Measurements from ENCODE around the gene ZNF367.
A peak's percentile ranks its signal among the peaks of the same experiment; 100 is the strongest.

ZNF367 gene

DNA sequence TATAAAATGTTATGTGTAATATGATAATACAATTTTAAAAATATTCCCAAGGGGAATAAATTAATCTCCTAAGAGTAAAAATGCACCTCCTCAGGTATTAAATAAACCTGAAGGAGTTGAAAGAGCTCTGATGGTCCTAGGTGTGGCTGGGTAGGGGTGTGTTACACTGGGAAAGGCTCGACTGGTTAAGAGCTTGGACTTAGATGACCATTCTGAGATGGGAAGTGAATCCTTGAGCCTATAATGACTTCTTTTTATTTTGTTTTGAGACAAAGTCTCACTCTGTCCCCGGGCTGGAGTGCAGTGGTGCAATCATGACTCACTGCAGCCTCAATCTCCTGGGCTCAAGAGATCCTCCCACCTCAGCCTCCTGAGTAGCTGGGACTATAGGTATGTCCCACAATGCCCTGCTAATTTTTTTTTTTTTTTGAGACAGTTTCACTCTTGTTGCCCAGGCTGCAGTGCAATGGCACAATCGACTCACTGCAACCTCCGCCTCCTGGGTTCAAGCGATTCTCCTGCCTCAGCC, 22.6 kb upstream of the ZNF367 start:
- no peak overlapping the region for H3K27ac ChIP-seq
- no peak for DNase-seq (ENCODE audit: low read depth, low spot score)

DNA sequence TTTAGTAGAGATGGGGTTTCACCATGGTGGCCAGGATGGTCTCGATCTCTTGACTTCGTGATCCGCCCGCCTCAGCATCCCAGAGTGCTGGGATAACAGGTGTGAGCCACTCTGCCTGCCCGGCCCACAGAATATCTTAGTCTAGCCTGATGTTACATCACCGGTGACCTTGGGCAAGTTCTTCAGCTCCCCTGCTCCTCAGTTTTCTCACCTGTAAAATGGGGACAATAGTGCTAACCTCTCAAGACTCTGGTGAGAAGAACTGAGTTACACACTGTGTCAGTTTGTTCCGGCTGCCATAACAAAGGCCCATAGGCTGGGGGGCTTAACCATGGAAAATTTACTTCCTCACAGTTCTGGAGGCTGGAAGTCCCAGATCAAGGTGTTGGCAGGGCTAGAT, 19.3 kb upstream of the ZNF367 start:
- no peak for DNase-seq (ENCODE audit: low read depth, low spot score)
- no peak overlapping the region for H3K27ac ChIP-seq

DNA sequence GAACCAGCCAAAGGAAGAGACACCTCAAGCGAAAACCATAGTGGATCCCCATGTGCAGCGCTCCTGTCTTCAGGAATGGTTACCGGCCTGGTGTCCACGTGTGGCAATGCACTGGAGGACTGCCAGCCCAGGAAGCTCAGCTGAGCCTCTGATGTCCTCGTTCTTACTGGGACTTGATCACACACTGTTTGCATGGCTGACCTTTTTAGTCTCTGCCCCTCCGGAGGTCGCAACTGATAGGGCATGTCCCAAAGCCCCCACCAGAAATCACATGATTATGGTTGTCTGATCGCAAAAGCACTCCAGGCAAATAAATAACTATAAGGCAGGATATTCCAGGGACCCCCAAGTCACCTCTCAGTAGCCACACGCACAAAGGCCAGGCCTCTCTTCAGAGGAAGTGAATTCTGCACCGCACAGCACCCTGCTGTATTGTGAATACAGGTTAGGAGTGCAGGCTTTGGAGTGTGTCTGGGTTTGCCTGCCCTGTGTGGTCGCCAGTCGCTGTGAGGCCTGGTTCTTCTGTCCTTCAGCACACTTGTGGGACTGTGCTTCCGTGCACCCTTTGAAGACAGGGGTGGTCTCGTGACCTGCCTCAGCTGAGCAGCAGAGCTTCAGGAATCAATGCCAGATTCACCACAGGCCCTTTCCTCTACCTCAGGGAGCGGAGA, 18.4 kb upstream of the ZNF367 start:
- H3K27ac ChIP-seq: no peak overlapping the region

DNA sequence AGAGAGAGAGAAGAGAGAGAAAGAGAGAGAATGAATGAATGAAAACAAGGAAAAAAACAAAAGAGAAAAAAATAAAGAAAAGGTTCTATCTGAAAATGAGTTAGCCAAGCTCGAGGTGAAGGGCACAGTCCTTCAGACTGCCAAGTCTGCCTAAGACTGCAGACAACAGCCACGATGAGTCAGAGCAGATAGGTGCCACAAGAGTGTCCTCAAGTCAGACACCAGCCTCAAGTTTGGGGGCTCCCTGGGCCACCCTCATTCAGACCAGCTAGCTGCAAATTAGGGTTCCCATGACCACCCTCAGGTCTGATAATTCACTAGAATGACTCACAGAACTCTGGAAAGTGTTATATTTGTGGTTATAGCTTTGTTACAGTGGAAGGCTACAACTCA, 17.9 kb upstream of the ZNF367 start:
- H3K27ac ChIP-seq: no peak overlapping the region
- no peak for DNase-seq (ENCODE audit: low read depth, low spot score)

More for the DNA sequence above, 18.4 kb upstream of the ZNF367 start:
- no peak for DNase-seq (ENCODE audit: low read depth, low spot score)

DNA sequence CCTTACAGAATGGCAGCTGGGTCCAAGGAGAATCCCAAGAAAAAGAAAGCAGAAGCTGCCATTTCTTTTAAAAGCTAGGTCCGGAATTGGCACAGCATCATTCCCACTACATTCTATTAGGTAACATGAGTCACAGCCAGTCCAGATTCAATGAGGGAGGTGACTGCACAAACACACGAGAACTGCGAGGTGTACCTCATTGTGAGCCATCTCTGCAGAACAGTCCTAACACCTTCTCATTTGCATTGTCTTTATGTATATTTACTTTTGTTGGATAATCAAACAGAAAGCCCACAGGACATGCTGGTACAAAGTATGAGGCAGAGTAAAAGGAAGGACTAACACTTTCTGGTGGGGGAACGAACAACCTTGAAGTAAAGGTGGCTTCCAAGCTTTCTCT, 17.2 kb upstream of the ZNF367 start:
- H3K27ac ChIP-seq: no peak overlapping the region
- no peak for DNase-seq (ENCODE audit: low read depth, low spot score)

DNA sequence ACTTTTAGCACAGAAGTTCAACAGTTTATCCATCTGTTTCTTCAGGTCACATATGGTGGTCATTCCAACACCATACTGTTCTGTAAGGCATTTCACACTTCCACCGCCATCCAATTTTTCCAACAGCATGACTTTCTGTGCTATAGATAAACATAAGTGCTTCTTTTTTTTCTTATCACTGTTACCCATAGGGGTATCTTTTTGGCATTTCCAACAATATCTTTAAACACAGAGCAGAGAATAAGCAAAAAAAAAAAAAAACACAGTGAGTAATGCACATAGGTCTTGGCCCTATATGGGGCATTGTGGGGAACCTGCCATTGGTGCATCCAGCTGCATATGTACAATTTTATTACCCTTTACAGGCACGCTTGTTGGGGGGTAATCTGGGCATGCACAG, 12.2 kb upstream of the ZNF367 start:
- DNase-seq (ENCODE audit: low read depth, low spot score): no peak
- H3K27ac ChIP-seq: no peak overlapping the region

DNA sequence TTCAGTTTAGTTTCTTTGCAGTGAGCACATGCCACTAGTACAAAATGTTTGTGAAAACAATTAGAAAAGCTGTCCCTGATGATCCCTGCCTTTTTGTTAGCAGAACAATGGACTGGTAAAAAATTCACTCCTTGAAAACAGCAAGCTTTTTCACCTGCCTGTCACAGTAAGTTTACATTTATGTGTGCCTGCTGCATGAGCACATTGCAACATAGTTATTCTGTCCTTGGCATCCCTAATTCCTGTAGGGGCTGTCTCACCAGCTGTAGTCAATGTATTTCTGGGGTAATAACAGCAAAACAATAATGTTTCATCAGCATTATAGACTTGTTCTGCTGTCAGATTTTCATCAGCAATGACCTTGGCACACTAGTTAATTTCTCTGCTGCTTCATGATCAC, 11.6 kb upstream of the ZNF367 start:
- no peak for DNase-seq (ENCODE audit: low read depth, low spot score)

DNA sequence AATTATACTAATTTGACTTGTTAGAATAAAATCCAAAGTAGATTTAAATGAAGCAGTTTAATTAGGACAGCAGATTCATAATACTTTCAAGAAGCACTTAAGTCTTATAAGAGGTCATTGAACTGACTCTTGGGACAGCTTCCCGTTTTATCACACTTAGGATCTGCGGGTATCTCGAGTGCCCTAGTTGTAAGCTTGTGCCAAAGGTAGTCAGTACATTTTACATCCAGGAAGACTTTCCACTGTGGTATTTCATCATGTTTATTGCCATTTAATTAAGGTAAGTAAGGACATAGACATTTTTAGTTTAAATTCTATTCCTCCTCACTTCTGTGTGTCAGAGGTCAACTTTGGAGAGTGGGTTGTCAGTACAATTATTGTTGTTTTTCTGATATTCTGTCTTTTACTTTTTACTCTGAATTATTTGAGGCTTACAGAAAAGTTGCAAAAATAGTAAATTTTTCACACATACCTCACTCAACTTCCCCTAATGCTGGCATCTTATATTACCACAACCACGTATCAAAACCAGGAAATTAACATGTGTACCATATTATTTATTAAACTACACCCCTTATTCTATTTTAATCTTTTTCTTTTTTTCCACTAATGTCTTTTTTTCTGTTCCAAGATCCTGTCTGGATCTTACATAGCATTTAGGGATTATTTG, 7.5 kb upstream of the ZNF367 start:
- DNase-seq (ENCODE audit: low read depth, low spot score): no peak
- H3K27ac ChIP-seq: no peak overlapping the region

More for the DNA sequence above, 11.6 kb upstream of the ZNF367 start:
- no peak overlapping the region for H3K27ac ChIP-seq

DNA sequence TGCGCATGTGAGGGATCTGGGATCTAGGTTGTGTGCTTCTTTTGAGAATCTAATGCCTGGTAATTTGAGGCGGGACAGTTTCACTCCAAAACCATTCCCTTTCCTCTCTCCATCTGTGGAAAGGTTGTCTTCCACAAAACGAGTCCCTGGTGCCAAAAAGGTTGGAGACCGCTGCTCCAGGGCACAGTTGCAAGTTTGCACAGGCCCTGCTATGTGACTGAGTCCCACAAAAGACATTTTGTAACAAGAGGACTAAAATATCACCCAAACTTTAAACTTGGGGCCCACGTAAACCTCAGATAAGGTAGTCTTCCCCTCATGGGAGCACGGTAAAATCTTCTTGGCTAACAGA, 5.8 kb upstream of the ZNF367 start:
- DNase-seq (ENCODE audit: low read depth, low spot score): no peak
- peak overlapping the region; percentile 34 for H3K27ac ChIP-seq

DNA sequence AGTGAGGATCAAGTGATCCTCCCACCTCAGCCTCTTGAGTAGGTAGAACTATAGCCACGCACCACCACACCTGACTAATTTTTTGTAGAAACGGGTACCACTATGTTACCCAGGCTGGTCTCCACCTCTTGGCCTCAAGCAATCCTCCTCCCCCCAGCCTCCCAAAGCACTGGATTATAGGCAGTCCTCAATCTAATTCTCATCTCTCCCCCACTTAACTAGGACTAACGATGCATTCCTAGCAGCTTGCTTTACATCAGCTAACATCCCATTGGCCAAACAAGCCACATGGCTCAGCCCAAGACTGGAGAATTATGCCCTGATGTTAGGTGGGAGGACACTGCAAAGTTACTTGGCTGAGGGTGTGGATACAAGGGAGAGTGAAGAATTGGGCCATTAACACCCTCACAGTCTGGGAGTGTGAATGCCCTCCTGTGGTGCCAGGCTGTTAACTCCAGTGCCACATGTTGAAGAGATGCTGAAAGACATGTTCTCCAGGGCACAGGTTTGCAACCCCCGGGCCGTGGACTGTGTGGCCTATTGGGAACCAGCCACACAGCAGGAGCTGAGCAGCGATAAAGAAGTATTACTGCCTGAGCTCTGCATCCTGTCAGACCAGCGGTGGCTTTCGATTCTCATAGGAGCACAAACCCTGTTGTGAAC, 5.3 kb upstream of the ZNF367 start:
- H3K27ac ChIP-seq: peak overlapping the region; percentile 34
- no peak for DNase-seq (ENCODE audit: low read depth, low spot score)

DNA sequence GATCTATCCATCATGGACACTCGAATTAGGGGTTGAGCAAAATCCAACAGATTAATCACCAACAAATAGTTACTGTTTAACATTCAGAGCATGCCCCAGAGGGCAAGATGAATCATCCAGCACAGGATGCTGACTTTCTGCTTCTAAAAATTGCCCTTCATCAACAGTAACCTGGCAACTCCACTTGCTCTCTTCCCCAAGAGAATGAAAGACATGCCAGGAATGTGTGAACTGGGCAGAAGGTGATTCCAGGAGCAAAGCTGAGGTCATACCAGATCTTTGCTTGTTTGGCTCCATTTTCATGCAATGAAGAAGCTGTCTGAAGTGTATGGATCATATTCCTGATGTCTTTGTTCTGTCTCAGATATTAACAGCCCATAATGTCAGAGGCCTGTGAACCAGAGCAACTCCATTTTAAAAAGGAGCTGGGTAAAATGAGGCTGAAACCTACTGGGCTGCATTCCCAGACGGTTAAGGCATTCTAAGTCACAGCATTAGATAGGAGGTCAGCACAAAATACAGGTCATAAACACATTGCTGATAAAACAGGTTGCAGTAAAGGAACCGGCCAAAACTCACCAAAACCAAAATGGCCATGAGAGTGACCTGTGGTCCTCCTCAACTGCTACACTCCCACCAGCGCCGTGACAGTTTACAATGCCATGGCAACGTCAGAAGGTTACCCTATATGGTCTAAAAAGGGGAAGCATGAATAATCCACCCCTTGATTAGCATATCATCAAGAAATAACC, 2.5 kb upstream of the ZNF367 start:
- DNase-seq (ENCODE audit: low read depth, low spot score): peak; percentile 86
- peak overlapping the region; percentile 93 for H3K27ac ChIP-seq

DNA sequence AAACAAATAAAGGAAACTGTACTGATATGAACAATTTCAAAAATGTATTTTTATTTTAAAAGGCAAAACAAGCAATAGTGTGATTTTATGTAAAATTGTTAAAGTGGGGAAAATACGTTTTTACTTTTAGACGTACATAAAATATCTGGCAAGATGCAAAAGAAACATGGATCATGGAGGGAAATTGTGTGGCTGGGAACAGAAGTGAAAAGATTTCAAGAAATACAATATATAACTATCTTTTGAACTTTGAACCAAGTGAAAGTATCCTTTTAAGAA, 1.5 kb upstream of the ZNF367 start:
- H3K27ac ChIP-seq: peak overlapping the region; percentile 93
- DNase-seq (ENCODE audit: low read depth, low spot score): no peak

DNA sequence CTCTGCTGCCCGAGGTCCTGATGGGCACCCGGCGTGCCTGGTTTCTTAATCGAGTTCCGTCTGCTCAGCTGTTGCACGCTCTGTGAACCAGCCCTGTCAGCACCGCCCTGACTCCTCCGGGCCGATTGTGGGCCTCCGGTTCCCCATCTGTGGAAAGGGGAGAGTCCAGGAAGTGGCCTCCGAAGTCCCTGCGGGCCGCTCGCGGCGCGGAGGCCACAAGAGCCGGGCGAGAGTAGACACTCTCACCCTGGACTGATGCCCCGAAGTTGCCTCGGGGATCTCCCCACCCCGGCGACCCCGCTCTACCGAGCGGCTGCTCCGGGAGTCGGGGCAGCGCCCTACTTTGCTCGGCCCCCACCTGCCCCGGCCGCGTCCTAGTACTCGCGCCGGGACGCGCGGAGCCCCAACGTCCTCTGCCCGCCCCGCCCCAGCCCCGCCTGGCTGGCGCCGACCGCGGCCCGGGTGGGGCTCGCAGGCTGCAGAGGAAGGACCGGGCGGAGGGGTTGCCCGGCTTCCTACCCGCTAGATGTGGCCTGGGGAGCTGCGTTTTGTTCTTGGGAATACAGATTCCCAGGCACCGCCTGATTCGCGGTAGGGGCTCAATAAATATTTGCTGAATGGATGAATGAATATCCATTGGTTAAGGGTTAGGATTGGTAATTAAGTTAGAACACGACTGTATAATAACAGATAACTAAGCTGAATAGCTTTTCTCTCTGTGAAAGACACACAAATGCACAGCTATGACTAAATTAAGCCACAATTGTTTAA, 935 bp upstream of the ZNF367 start:
- peak overlapping the region; percentile 93 for H3K27ac ChIP-seq
- no peak for DNase-seq (ENCODE audit: low read depth, low spot score)

DNA sequence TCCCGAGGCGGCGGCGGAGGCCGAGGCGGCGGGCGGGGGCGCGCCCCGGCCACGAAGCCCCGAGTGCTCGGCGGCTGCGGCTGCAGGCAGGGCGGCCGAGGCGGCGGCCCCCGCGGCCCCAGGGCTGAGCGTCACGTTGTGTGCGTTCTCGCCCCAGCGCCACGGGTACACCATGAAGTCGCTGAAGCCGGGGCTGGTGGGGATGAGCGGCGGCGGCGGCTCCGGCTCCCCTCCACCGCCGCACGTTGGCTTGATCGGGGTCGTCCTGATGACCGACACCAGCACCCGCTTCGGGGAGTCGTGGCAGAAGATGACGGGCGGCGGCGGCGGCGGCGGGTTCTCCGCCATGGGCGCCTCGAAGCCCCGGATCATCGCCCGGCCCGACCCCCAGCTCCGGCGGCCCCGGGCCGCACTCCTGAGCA, 498 bp downstream of the ZNF367 start:
- DNase-seq (ENCODE audit: low read depth, low spot score): no peak
- peak overlapping the region; percentile 93 for H3K27ac ChIP-seq

DNA sequence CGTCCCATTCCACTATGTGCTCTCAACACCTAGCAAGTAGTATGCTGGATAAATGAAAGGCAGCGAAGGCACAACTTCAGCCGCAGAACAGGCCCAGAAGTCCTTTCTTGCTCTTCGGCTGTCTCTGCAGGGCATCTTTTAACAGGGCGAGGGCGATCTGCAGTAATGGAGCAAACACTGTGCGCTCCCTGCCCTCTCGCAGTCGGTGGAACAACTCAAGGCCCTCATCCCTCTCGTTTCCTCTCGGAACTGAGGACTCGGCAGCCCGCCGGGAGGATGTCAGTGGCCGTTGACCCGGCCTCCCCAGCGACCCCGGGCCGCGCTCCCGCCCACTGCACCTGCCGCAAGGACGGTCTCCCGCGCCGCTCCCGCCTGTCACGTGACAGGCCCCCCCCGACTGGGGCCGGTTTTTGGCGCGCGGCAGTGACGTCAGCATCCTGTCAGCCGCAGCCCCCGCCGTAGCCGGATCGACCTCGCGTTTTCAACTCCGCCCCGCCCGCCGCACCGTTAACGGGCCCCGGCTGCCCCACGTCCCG, 1.1 kb downstream of the ZNF367 start:
- peak overlapping the region; percentile 93 for H3K27ac ChIP-seq
- DNase-seq (ENCODE audit: low read depth, low spot score): no peak

DNA sequence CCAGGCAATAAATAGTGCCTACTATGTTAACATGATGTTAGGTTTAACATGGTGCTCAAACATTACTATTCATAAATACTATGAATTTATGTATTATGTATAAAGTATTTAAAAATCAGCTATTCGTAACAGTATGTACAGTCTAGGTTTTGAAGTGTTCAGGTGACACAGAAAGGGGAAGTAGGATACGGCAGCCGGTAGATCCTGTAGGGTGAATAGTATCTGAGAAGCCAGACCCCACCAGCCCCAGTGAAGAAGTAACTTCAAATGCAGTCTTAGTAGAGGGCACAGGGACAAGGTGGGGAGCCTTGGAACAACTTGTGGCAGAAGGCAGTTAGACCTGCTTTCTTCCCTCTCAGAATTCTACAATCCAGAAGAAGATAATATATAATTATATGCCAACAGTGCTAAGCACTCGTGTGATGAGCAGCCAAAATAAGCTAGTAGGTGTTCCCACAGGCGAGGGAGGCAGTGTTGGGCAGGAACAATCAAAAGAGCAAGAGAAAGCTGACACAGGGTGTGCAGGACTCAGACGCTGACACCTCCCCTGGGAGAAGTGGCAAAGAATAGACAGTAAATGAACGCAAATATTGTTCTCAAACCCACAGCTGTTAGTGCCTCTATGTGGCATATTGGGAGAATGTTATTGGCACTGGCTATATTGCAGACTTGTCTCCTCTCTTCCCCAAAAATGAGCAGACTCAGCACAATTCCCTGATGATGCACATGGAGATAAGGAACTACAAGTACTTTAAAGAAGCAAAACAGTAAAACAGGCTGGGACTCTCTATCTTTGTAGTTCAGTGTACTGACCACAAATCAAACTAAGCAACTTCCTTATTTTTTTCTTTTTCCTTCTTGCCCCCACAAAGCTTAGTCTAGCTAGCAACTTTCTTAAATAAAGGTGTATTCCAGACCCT, 4.6 kb downstream of the ZNF367 start:
- H3K27ac ChIP-seq: no peak overlapping the region
- DNase-seq (ENCODE audit: low read depth, low spot score): no peak

DNA sequence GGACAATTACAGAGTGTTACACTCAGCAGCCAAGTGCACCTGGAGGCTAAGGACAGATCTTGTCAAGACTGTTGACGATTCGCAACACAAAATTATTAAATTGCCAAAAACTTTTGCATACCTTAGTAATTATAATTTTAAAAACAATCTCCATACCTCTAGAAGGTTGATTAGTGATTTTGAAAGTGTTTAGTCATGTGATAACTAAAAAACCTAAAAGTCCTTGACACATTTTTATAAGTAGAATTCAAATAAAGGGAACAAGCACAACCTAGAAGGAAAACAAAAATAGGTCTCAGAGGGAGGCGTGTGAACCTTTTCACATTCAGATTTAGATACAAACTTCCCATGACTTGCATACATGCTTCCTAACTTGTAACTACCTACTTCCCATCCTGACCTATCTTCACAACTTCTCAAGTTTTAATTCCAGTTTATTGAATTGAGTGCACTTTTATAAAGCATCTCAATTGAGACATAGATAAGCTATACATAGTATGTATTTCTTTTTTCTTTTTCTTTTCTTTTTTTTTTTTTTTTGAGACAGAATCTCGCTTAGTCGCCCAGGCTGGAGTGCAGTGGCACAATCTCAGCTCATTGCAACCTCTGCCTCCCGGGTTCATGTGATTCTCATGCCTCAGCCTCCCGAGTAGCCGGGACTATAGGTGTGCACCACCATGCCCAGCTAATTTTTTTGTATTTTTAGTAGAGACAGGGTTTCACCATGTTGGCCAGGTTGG, 5.8 kb downstream of the ZNF367 start:
- H3K27ac ChIP-seq: no peak overlapping the region
- no peak for DNase-seq (ENCODE audit: low read depth, low spot score)

DNA sequence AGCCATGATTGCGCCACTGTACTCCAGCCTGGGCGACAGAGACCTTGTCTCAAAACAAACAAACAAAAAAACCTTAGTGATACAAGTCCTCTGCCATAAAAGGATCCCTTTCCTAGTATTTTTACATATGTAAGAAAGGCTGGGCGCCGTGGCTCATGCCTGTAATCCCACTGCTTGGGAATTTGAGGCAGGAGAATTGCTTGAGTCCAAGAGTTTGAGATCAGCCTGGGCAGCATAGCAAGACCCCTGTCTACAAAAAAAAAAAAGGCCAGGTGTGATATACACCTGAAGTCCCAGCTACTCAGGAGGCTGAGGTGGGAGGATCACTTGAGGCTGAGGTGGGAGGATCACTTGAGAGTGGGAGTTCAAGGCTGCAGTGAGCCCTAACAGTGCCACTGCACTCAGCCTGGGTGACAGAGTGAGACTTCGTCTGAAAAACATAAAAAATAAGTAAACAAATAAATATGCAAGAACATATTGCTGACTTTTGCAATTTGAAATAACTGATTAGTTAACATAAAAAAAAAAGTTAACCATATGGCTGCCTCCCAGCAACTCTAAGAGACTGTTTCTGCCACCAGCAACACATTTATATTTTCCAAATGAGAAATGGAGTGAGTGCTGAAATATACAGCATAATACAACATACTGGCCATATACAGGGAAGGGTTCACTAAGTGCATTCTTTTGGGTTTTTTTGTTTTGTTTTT, 6.9 kb downstream of the ZNF367 start:
- no peak overlapping the region for H3K27ac ChIP-seq
- no peak for DNase-seq (ENCODE audit: low read depth, low spot score)
